AG04450 (cell line): ENCODE measurements around the gene SH3PXD2A. TPM values are rescaled to one million over a fixed set of nuclear protein-coding genes. Genes with fewer than 3 reads are reported as not detected.

Source experiments
- CTCF ChIA-PET: fragments of 300-600, 350-600 bp; formaldehyde crosslinking; extraction: SDS; loops from one replicate; lab custom pipeline; 2022; ENCODE audit warnings: antibody characterized with exemption, inconsistent platforms; lab: Charles Lee
- POLR2A ChIA-PET: fragments of 350-600 bp; formaldehyde crosslinking; extraction: SDS; loops from one replicate; lab custom pipeline; 2021; ENCODE audit warnings: antibody characterized with exemption, inconsistent platforms; lab: Yijun Ruan, JAX
- DNase-seq: peaks from one replicate; pipeline ENCODE4 v3.0.0-alpha.2; 2011; ENCODE audit warnings: low read depth, low spot score
- H3K27ac ChIP-seq: one replicate; pipeline ENCODE4 v1.5.1; 2012; ENCODE audit warnings: low read depth, low read length, control low read depth
- H3K27me3 ChIP-seq: one replicate; pipeline ENCODE4 v1.6.0; 2012; ENCODE audit warnings: low read length; ENCODE audit not compliant: control insufficient read depth, insufficient read depth
- H3K4me3 ChIP-seq: 2 replicates; pipeline ENCODE4 v1.5.1; 2011; ENCODE audit warnings: mild to moderate bottlenecking, low read depth, low read length, control low read depth
- H3K9me3 ChIP-seq: 2 replicates; pipeline ENCODE4 v1.5.1; 2012; ENCODE audit warnings: low read length; ENCODE audit not compliant: control insufficient read depth, insufficient read depth
- polyA plus RNA-seq: library from polyadenylated mRNA; depleted of rRNA; stranded (reverse); fragments of >200 nt; gene quantifications from 2 replicates; pipeline ENCODE4 v1.2.3, GENCODE V29; 2011
- TF ChIP-seq, protein P1 (sequence below): IDR thresholded peaks from 2 replicates; pipeline ENCODE4 v1.5.1; 2011; ENCODE audit warnings: low read depth, low read length, control low read depth, inconsistent platforms

Gene SH3PXD2A
- polyA plus RNA-seq, 1 experiment: 22.9 TPM

DNA sequence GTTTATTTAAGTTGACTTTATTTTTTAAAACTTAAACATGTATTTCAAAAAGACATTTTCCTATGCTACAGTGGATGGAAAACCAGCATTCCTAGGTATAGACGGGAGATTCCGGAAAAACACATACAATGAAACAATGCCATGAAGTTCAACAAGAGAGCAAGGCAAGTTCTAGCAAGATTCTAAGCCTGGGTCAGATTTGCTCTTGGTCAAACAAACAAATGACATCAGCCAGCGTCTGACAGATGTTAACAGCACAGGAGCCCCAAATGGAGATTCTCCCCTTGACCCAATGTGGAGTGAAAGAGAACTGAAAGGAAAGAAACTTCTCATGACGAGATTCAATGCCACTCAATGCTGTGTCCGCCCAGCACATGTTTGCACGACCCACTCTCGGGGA is 212.0 kb downstream of the SH3PXD2A start:
- Histone ChIP-seq H3K27ac (no peak overlapping the region), H3K4me3 (no peak overlapping the region), H3K27me3 (no peaks in the 10 kb centered on the region), H3K9me3 (no peaks in the 10 kb centered on the region)
- DNase-seq: no peak
- ChIA-PET POLR2A (no interaction called here), CTCF (interaction anchor here (1.6 to 1.7 kb wide), 2 partner anchors 43 kb away, joined by 4 to 7 read pairs; no protein-coding TSS in a partner anchor)
- TF ChIP-seq, protein P1, sequence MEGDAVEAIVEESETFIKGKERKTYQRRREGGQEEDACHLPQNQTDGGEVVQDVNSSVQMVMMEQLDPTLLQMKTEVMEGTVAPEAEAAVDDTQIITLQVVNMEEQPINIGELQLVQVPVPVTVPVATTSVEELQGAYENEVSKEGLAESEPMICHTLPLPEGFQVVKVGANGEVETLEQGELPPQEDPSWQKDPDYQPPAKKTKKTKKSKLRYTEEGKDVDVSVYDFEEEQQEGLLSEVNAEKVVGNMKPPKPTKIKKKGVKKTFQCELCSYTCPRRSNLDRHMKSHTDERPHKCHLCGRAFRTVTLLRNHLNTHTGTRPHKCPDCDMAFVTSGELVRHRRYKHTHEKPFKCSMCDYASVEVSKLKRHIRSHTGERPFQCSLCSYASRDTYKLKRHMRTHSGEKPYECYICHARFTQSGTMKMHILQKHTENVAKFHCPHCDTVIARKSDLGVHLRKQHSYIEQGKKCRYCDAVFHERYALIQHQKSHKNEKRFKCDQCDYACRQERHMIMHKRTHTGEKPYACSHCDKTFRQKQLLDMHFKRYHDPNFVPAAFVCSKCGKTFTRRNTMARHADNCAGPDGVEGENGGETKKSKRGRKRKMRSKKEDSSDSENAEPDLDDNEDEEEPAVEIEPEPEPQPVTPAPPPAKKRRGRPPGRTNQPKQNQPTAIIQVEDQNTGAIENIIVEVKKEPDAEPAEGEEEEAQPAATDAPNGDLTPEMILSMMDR: no peak

DNA sequence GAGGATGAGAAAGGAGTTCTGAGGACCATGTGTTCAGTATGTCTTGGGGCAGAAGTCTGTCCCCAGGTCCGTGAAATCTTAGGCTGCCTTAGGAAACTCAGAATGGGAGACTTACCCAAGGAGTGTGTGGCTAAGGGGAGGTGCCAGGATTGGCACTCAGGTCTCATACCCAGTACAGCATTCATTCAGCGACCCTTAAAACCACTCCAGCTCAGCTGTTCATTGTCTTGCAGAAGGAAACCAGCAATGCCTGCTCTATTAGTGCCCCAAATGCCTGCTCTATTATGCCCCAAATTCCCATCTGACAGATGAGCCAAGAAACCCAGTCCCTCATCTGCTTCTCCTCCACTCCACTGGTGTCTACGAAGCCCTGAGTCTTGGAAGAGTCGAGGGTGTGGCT is 214.1 kb downstream of the SH3PXD2A start:
- POLR2A ChIA-PET: no interaction called here
- no peaks in the 10 kb centered on the region for H3K9me3 ChIP-seq
- no peak overlapping the region for H3K27ac ChIP-seq
- H3K4me3 ChIP-seq: no peak overlapping the region
- CTCF ChIA-PET: no interaction called here
- no peak for DNase-seq
- H3K27me3 ChIP-seq: no peaks in the 10 kb centered on the region
- TF ChIP-seq, protein P1: no peak

DNA sequence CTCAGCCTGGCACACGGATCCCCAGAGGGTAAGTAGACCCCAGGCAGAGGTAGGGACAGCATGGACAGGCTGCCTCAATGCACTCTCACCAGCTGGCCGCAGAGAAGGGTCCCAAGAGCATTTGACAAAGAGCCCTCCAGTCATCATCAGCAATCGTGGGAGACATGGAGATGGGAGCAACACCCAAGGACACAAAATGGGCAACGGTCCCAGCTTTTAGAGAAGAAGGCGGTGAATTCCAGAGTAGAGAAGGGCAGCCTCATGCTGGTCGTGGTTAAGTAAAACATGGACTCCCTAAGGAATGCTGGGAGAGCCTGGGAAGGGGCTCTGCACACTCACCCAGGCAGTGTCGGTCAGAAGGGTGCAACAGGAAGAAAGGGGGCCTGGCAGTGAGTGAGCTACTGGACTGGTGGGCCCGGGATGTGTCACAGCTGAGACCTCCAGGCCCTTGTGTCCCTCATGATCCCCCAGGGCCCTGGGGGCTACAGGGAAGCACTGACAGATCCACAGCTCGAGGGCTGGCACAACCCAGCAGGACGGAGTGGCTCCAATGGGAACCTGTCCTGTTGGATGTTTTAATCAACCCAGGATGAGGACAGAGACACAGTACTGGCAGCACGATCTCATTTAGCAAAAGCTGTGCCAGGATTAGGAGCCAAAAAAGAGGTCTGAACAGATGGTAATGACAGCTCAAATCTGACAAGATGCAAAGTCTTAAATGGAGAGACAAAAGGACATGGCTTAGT is 214.8 kb downstream of the SH3PXD2A start:
- Histone ChIP-seq H3K9me3 (no peaks in the 10 kb centered on the region), H3K27me3 (no peaks in the 10 kb centered on the region), H3K4me3 (no peak overlapping the region), H3K27ac (peak overlapping the region; percentile 21)
- CTCF ChIA-PET: interaction anchor here (0.6 to 1.4 kb wide), 4 partner anchors 9 to 45 kb away, joined by 3 to 5 read pairs (median 4); no protein-coding TSS in a partner anchor
- POLR2A ChIA-PET: interaction anchor here (0.6 kb wide), 1 partner anchor 17 kb away, joined by 8 read pairs; no protein-coding TSS in a partner anchor
- TF ChIP-seq, protein P1: no peak
- DNase-seq: no peak

DNA sequence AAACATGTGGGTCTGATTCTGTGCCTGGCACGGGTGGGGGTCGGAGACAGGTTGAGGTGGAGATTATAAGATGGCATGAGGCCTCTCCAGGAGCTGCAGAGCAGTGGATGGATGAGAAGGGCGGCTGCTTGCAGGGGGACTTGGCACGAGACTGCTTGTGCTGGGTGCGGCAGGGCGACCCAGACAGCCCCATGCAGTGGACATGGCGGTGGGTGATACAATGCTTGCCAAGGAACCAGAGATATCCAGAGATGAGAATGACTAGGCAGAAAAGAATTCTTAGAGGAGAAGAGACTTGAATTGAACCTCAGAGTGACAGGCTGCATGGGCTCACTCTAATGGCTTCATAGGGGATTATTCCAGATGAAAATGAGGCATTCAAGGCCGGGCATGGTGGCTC is 216.4 kb downstream of the SH3PXD2A start:
- POLR2A ChIA-PET: no interaction called here
- CTCF ChIA-PET: interaction anchor here (1.0 kb wide), 1 partner anchor 47 kb away, joined by 3 read pairs; no protein-coding TSS in a partner anchor
- Histone ChIP-seq H3K4me3 (no peak overlapping the region), H3K9me3 (no peaks in the 10 kb centered on the region; the same call in 1 of the 2 replicates), H3K27me3 (no peaks in the 10 kb centered on the region), H3K27ac (no peak overlapping the region)
- TF ChIP-seq, protein P1: no peak
- no peak for DNase-seq

DNA sequence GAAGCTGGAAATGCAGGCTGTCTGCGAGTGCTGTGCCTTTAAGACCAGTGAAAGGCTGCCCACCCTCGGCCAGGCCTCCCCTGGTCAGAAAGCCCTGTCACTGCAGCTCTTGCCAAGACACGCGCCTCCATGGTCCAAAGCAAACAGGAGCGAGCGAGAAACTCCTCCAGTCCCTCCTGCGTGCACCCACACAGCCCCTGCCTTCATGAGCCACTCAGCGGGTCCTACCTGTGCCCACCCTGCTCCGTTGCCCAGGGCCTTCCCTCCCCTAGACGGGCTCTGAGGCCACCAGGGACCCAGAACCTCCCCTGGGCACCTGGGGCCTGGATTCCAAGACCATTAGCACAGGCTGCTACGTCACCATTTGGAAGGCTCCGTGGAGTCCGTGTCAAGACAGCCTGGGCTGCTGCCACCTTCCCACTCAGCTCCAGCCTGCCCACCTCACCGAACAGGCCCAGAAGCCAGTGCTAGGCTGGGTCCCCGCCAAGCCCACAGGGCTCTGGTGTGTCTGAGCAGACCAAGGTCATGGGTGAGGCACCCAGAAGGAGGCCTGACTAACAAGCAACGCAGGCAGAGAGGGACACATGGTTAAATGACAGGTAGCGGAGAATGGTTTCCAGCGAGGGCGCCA is 217.3 kb downstream of the SH3PXD2A start:
- no peaks in the 10 kb centered on the region for H3K27me3 ChIP-seq
- no peaks in the 10 kb centered on the region; the same call in 1 of the 2 replicates for H3K9me3 ChIP-seq
- H3K4me3 ChIP-seq: no peak overlapping the region
- H3K27ac ChIP-seq: peak overlapping the region; percentile 73
- POLR2A ChIA-PET: interaction anchor here (1.0 kb wide), 1 partner anchor 23 kb away, joined by 3 read pairs; no protein-coding TSS in a partner anchor
- DNase-seq: peak; percentile 41
- CTCF ChIA-PET: interaction anchor here (1.0 to 2.0 kb wide), 2 partner anchors 45 to 48 kb away, joined by 3 to 6 read pairs; no protein-coding TSS in a partner anchor
- TF ChIP-seq, protein P1: no peak
